Fibroblast of lung (primary cell): Measurements from ENCODE around the gene TSSK3. TPM values are rescaled to one million over a fixed set of nuclear protein-coding genes. Genes with fewer than 3 reads are reported as not detected.

Experiments
- DNase-seq, 2 donors: peaks; one replicate each; pipeline versions ENCODE4 v3.0.0 to v3.0.0-alpha.2; 2010; ENCODE audit warnings: low read depth in 2 of 2
- H2AFZ ChIP-seq: 2 replicates; pipeline ENCODE4 v1.5.1; 2012; ENCODE audit warnings: low read length, control low read depth, inconsistent platforms
- H3K27ac ChIP-seq: 2 replicates; pipeline ENCODE4 v1.5.1; 2011; ENCODE audit warnings: low read length, control low read depth; ENCODE audit not compliant: insufficient read depth
- H3K27me3 ChIP-seq: 2 replicates; pipeline ENCODE4 v1.5.1; 2011; ENCODE audit warnings: mild to moderate bottlenecking, low read length; ENCODE audit not compliant: control insufficient read depth, insufficient read depth
- H3K36me3 ChIP-seq: 2 replicates; pipeline ENCODE4 v1.5.1; 2011; ENCODE audit warnings: low read length; ENCODE audit not compliant: control insufficient read depth, insufficient read depth
- H3K4me1 ChIP-seq: 2 replicates; pipeline ENCODE4 v1.5.1; 2011; ENCODE audit warnings: low read length; ENCODE audit not compliant: control insufficient read depth, insufficient read depth; ENCODE audit errors: extremely low read depth
- H3K4me2 ChIP-seq: 2 replicates; pipeline ENCODE4 v1.5.1; 2011; ENCODE audit warnings: low read length, control low read depth; ENCODE audit not compliant: insufficient read depth; ENCODE audit errors: extremely low read depth
- H3K4me3 ChIP-seq, 4 experiments: fragments of 200-600 bp in 1 of 4; sonication (generic) in 1 of 4; replicated peaks in 1 of 4; 2 replicates each; pipeline ENCODE4 v1.5.1; 2011 to 2016; ENCODE audit warnings: low read length in 4 of 4, low read depth in 3 of 4, mild to moderate bottlenecking in 3 of 4, control low read depth in 2 of 4, inconsistent platforms in 1 of 4, mixed read lengths in 1 of 4; ENCODE audit not compliant: insufficient read depth in 1 of 4; ENCODE audit errors: control extremely low read depth in 1 of 4
- H3K79me2 ChIP-seq: 2 replicates; pipeline ENCODE4 v1.5.1; 2012; ENCODE audit warnings: mild to moderate bottlenecking, low read length, inconsistent platforms; ENCODE audit not compliant: control insufficient read depth, insufficient read depth
- H3K9ac ChIP-seq: 2 replicates; pipeline ENCODE4 v1.5.1; 2011; ENCODE audit warnings: mild to moderate bottlenecking, low read length, control low read depth; ENCODE audit not compliant: insufficient read depth
- H3K9me3 ChIP-seq: 2 replicates; pipeline ENCODE4 v1.5.1; 2012; ENCODE audit warnings: low read depth, low read length; ENCODE audit not compliant: control insufficient read depth, insufficient read depth
- H4K20me1 ChIP-seq: 2 replicates; pipeline ENCODE4 v1.5.1; 2011; ENCODE audit warnings: low read length; ENCODE audit not compliant: control insufficient read depth, insufficient read depth; ENCODE audit errors: extremely low read depth
- EZH2 ChIP-seq: IDR thresholded peaks from 2 replicates; pipeline ENCODE4 v1.5.1; 2012; ENCODE audit warnings: low read length, control low read depth, mild to moderate bottlenecking; ENCODE audit errors: missing control alignments
- polyA plus RNA-seq, 2 donors: library from polyadenylated mRNA; depleted of rRNA in 1 of 2; stranded (reverse) in 1 of 2; unstranded in 1 of 2; fragments of >200 nt; gene quantifications; 2 replicates each; pipeline ENCODE4 v1.2.1, GENCODE V29; 2011 to 2012; ENCODE audit warnings: missing spikeins in 1 of 2
- total RNA-seq: library from RNA; depleted of rRNA; stranded (reverse); fragments of >200 nt; gene quantifications from 2 replicates; pipeline ENCODE4 v1.2.1, GENCODE V29; 2014
- TF ChIP-seq, protein P1 (sequence below), 2 donors: IDR thresholded peaks in 1 of 2; conservative IDR thresholded peaks in 1 of 2; 1 replicate in 1 of 2; 2 replicates in 1 of 2; pipeline ENCODE4 v1.5.1; 2011 to 2012; ENCODE audit warnings: low read length in 2 of 2, control low read depth in 1 of 2, inconsistent platforms in 1 of 2, low read depth in 1 of 2, mild to moderate bottlenecking in 1 of 2

Gene TSSK3
- total and polyA plus RNA-seq, 2 donors (not counting 1 experiment from before 2014, with no cell fraction given), result 0.50 to 0.58 TPM

- no peaks in the 10 kb centered on the region for H4K20me1 ChIP-seq
- no peak overlapping the region for H3K4me2 ChIP-seq
- H3K9me3 ChIP-seq, result no peaks in the 10 kb centered on the region
- peaks cover 5% of the 10 kb centered on the region for H3K79me2 ChIP-seq
- TF ChIP-seq EZH2, result no peak
- TF ChIP-seq, protein P1, sequence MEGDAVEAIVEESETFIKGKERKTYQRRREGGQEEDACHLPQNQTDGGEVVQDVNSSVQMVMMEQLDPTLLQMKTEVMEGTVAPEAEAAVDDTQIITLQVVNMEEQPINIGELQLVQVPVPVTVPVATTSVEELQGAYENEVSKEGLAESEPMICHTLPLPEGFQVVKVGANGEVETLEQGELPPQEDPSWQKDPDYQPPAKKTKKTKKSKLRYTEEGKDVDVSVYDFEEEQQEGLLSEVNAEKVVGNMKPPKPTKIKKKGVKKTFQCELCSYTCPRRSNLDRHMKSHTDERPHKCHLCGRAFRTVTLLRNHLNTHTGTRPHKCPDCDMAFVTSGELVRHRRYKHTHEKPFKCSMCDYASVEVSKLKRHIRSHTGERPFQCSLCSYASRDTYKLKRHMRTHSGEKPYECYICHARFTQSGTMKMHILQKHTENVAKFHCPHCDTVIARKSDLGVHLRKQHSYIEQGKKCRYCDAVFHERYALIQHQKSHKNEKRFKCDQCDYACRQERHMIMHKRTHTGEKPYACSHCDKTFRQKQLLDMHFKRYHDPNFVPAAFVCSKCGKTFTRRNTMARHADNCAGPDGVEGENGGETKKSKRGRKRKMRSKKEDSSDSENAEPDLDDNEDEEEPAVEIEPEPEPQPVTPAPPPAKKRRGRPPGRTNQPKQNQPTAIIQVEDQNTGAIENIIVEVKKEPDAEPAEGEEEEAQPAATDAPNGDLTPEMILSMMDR (conservative IDR thresholded peaks at IDR 0.05 in 1 of 2, IDR thresholded peaks at IDR 0.05 in 1 of 2; ENCODE audit: low read depth in 1 of 2, low read length in 2 of 2), result no peak
- H3K4me3 ChIP-seq, result peak overlapping the region; percentile 38 to 71 (median 58)
- H3K36me3 ChIP-seq, result peaks cover 5% of the 10 kb centered on the region
- DNase-seq, result no peak
- H3K27ac ChIP-seq, result no peak overlapping the region
- peaks cover 5% of the 10 kb centered on the region for H3K4me1 ChIP-seq
- H2AFZ ChIP-seq, result no peak overlapping the region
- peak overlapping the region; percentile 46 for H3K9ac ChIP-seq
- H3K27me3 ChIP-seq, result peaks cover 3% of the 10 kb centered on the region
Measured at GRCh38 chr1:32335535-32335789, 26.9 kb upstream of the TSSK3 start.

DNA sequence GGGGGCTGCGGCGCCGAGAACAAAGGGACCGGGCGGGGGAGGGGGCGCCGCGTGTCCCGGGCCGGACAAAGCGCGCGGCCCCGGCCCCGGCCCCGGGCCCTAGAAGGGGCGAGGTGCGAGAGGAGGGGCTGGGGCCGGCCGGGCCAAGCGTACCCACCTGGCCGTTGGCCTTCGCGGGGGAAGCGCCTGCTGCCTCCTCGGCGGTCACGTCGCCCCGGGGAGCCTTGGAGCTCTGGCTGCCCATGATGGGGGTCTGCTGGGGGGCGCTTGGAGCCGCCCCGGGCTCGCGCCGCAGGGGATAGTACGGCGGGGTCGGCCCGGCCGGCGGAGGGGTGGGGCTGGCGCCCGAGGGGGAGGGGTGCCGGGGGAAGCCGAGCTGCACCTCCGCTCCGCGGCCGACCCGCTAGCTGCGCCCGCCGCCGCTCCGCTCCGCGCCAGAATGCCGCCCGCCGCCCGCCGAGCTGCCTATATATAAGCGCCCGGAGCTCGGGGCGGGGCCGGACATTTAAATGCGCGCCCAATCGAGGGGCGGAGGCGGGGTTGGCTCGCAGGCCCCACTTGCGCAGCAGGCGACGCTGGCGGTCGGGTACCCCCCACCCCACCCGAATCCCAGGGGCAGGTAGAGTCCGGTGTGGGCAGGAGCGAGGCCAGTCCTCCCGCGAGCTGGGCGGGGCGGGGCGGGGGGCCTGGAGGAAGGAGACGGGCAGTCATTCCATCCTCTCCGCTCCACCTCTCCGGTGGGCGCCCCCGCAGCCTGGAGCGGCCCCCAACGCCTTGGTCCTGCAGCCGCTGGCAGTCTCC is 26.3 kb upstream of the TSSK3 start, which contains the start of gene MARCKSL1:
MARCKSL1 (minus strand) TSS at position 444 of the 801 bp plus-strand sequence; CDS start at position 244, 200 bp downstream.
- Histone ChIP-seq H3K9ac (peak within 1 kb of the TSS; percentile 70), H3K36me3 (peaks cover 5% of the 10 kb centered on the region), H3K4me2 (peak within 1 kb of the TSS; percentile 64), H4K20me1 (no peaks in the 10 kb centered on the region), H3K27ac (no peak within 1 kb of the TSS), H3K79me2 (peaks cover 5% of the 10 kb centered on the region), H3K9me3 (no peaks in the 10 kb centered on the region), H3K4me3 (peak within 1 kb of the TSS; percentile 43 to 71 (median 62)), H3K4me1 (peaks cover 5% of the 10 kb centered on the region), H3K27me3 (peaks cover 3% of the 10 kb centered on the region), H2AFZ (no peak within 1 kb of the TSS)
- DNase-seq, result peak; percentile 60 to 63
- TF ChIP-seq EZH2, result no peak
- TF ChIP-seq, protein P1 (conservative IDR thresholded peaks at IDR 0.05 in 1 of 2, IDR thresholded peaks at IDR 0.05 in 1 of 2; ENCODE audit: low read depth in 1 of 2, low read length in 2 of 2), result no peak

DNA sequence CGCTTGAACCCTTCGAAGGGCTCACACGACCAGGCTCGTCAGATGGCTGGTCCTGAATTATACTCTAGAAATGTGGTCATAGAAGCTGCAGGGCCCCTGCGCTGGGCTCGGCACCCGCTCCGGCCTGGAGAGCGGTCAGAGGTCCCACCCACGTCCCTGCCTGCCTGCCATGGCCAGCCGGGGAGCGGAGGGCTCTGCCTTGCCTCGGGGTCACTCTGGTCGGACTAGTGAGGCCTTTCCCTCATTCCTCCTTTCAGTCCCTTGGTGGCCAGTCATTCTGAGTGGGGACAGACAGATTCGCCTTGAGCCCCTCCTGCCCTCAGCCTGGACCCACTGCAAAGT is 25.8 kb upstream of the TSSK3 start:
- H3K27me3 ChIP-seq, result peaks cover 3% of the 10 kb centered on the region
- H3K36me3 ChIP-seq, result peaks cover 5% of the 10 kb centered on the region
- no peaks in the 10 kb centered on the region for H3K9me3 ChIP-seq
- H3K4me3 ChIP-seq, result peak overlapping the region in 1 of 4 experiments; percentile 71
- H3K4me1 ChIP-seq, result peaks cover 5% of the 10 kb centered on the region
- peaks cover 5% of the 10 kb centered on the region for H3K79me2 ChIP-seq
- peak overlapping the region; percentile 4 for H3K9ac ChIP-seq
- DNase-seq, result no peak
- peak overlapping the region; percentile 64 for H3K4me2 ChIP-seq
- no peak overlapping the region for H2AFZ ChIP-seq
- H3K27ac ChIP-seq, result no peak overlapping the region
- no peaks in the 10 kb centered on the region for H4K20me1 ChIP-seq
- TF ChIP-seq, protein P1 (conservative IDR thresholded peaks at IDR 0.05 in 1 of 2, IDR thresholded peaks at IDR 0.05 in 1 of 2; ENCODE audit: low read depth in 1 of 2, low read length in 2 of 2), result no peak
- no peak for TF ChIP-seq EZH2
